ENCODE measurements around the gene IGLON5.
A peak's percentile ranks its signal among the peaks of the same experiment; 100 is the strongest.

The IGLON5 gene

DNA sequence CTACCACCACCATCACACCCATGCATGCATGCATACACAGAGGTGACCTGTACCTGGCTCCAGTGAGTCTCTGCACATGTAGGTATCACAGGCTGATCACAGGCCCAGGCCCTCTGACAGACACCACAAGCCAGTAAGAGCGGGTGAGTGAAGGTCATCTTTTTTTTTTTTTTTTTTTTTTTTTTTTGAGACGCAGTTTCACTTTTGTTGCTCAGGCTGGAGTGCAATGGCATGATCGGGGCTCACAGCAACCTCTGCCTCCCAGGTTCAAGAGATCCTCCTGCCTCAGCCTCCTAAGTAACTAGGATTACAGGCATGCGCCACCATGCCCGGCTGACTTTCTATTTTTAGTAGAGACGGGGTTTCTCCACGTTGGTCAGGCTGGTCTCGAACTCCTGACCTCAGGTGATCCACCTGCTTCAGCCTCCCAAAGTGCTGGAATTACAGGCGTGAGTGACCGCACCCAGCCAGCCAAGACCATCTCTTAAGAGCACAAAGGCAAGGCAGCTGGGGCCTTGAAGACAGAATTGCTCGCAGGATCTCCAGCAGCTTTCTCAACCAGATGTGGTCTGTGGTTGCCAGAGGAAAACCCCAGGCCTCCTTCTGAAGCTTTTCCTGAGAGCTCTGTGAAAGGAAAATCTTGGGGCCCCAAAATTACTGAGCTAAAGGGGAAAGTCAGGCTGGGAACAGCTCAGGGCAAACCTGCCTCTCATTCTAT lies 64.2 kb downstream of the IGLON5 start:
- DNase-seq (ENCODE audit: extremely low spot score, insufficient read length, low read depth) (no peak), FAIRE-seq (peak; percentile 53)

DNA sequence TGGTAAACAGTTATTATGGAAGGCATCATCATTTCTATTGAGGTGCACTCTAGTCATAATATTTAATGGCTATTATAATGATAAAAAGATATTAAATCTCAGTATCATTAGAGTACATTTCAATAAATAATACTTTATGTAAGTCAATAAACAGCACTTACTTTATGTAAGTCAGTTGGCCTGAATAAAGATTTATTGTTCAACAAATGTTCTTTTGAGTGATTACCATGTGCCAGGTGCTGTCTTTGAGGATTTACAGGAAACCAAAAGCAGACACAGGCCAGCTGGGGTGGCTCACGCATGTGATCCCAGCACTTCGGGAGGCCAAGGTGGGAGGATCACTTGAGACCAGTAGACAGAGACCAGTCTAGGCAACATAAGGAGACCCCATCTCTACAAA lies 66.0 kb downstream of the IGLON5 start:
- FAIRE-seq (no peak), DNase-seq (ENCODE audit: extremely low spot score, insufficient read length, low read depth) (no peak)

DNA sequence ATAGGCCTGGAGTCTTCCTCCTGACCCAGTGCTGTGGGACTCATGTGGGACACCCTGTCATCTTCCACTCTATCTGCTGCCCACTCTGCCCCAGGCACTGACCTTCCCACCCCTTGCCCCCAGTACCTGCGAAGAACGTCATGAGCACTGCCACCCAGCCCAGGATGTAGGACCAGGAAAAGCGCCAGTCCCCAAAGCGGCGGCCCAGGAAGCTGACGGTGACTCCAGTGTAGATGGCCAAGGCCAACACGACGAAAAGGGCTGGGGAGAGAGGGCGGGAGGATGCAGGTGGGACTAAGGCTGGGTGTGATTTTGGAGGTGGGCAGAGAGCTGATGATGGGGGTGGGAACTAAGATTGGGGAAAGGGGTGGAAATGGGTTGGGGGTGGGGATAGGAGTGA lies 68.9 kb downstream of the IGLON5 start:
- FAIRE-seq (no peak), DNase-seq (ENCODE audit: extremely low spot score, insufficient read length, low read depth) (no peak)
